Measurements from ENCODE around the gene TTC9. TPM values are rescaled to one million over a fixed set of nuclear protein-coding genes. Genes with fewer than 3 reads are reported as not detected.

The TTC9 gene
- total RNA-seq, 4 donors from 2014 or later, result 0.41 to 1.3 TPM; not detected in 2

GRCh38 chr14:70713096-70713495 lies 71.4 kb downstream of the TTC9 start:
- TF ChIP-seq POLR2AphosphoS5 (IDR thresholded peaks at IDR 0.05), result no peak
- no peak for TF ChIP-seq POLR2A (IDR thresholded peaks at IDR 0.05)
- TF ChIP-seq EP300 (IDR thresholded peaks at IDR 0.05; ENCODE audit: low read depth), result no peak
- TF ChIP-seq CTCF (IDR thresholded peaks at IDR 0.05), result no peak
- H3K9me3 ChIP-seq, result no peaks in the 10 kb centered on the region
- H3K27me3 ChIP-seq, result no peaks in the 10 kb centered on the region
- in situ Hi-C loops (cut with MboI; ENCODE audit: low pct_ligation_motif_present in 1 of 4, low pct_unique_long_range_greater_than_20kb in 1 of 4, low sequenced_read_pairs in 3 of 4), result loop anchor here in 3 of 4 donors (5.0 to 10.0 kb wide), 2 partner anchors 86 to 88 kb away; no protein-coding TSS in a partner anchor
- intact Hi-C loops (cut with DNase I; ENCODE audit: low total_unique reads), result no loop called here
- peaks cover 0 to 5% (median 0%) of the 10 kb centered on the region in 4 donors for H3K4me1 ChIP-seq
- H3K27ac ChIP-seq, result no peak overlapping the region
- 88 to 92% methylated on average over 2 to 4 of the region's 4 CpGs for WGBS, 2 donors (ENCODE audit: low coverage in 1 of 2)
- DNase-seq, result no peak
- H3K4me3 ChIP-seq, result no peak overlapping the region
- no peaks in the 10 kb centered on the region for H3K36me3 ChIP-seq

GRCh38 chr14:70713511-70713916 lies 71.8 kb downstream of the TTC9 start:
- intact Hi-C loops (cut with DNase I; ENCODE audit: low total_unique reads) (no loop called here), in situ Hi-C loops (cut with MboI; ENCODE audit: low pct_ligation_motif_present in 1 of 4, low pct_unique_long_range_greater_than_20kb in 1 of 4, low sequenced_read_pairs in 3 of 4) (loop anchor here in 3 of 4 donors (5.0 to 10.0 kb wide), 2 partner anchors 86 to 89 kb away; no protein-coding TSS in a partner anchor)
- no peak overlapping the region for H3K27ac ChIP-seq

DNA sequence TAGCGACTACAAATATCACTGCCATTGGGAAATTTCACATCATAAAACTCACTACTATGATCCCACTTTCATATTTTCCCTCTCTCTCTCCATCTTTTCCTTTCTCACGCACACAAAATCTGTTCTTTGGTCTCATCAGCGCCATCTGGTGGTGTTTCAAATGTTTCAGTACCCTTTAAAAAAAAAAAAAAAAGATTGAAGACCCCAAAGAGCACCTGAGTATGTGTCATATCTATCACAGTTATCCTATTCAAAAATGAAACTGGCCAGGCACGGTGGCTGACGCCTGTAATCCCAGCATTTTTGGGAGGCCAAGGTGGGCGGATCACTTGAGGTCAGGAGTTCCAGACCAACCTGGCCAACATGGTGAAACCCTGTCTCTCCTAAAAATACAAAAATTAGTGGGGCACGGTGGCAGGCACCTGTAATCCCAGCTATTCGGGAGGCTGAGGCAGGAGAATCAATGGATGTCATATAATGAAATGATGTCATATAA lies 72.4 kb downstream of the TTC9 start:
- H3K27me3 ChIP-seq, result no peaks in the 10 kb centered on the region
- intact Hi-C loops (cut with DNase I; ENCODE audit: low total_unique reads), result no loop called here
- 13 to 17% methylated on average over 8 of the region's 8 CpGs for WGBS, 2 donors (ENCODE audit: low coverage in 1 of 2)
- H3K4me1 ChIP-seq, result peaks cover 0 to 5% (median 0%) of the 10 kb centered on the region in 4 donors
- no peak overlapping the region for H3K4me3 ChIP-seq
- TF ChIP-seq POLR2AphosphoS5 (IDR thresholded peaks at IDR 0.05) (no peak), POLR2A (IDR thresholded peaks at IDR 0.05) (no peak), CTCF (IDR thresholded peaks at IDR 0.05) (peak; percentile 58 to 70 (median 67)), EP300 (IDR thresholded peaks at IDR 0.05; ENCODE audit: low read depth) (no peak)
- no peaks in the 10 kb centered on the region for H3K9me3 ChIP-seq
- DNase-seq, result peak; percentile 14
- no peaks in the 10 kb centered on the region for H3K36me3 ChIP-seq
- H3K27ac ChIP-seq, result no peak overlapping the region
- in situ Hi-C loops (cut with MboI; ENCODE audit: low pct_ligation_motif_present in 1 of 4, low pct_unique_long_range_greater_than_20kb in 1 of 4, low sequenced_read_pairs in 3 of 4), result loop anchor here in 3 of 4 donors (5.0 to 10.0 kb wide), 2 partner anchors 87 to 89 kb away; no protein-coding TSS in a partner anchor

More at GRCh38 chr14:70713511-70713916, 71.8 kb downstream of the TTC9 start:
- TF ChIP-seq POLR2AphosphoS5 (IDR thresholded peaks at IDR 0.05) (no peak), CTCF (IDR thresholded peaks at IDR 0.05) (no peak), EP300 (IDR thresholded peaks at IDR 0.05; ENCODE audit: low read depth) (no peak)
- H3K4me3 ChIP-seq, result no peak overlapping the region
- DNase-seq, result no peak
- no peaks in the 10 kb centered on the region for H3K36me3 ChIP-seq
- no peaks in the 10 kb centered on the region for H3K9me3 ChIP-seq
- H3K27me3 ChIP-seq, result no peaks in the 10 kb centered on the region
- H3K4me1 ChIP-seq, result peaks cover 0 to 5% (median 0%) of the 10 kb centered on the region in 4 donors
- 48 to 58% methylated on average over 3 of the region's 3 CpGs for WGBS, 2 donors (ENCODE audit: low coverage in 1 of 2)

GRCh38 chr14:70716483-70716882 lies 74.8 kb downstream of the TTC9 start:
- WGBS, 2 donors (ENCODE audit: low coverage in 1 of 2), result 18 to 34% methylated on average over 4 to 5 of the region's 5 CpGs
- intact Hi-C loops (cut with DNase I; ENCODE audit: low total_unique reads), result no loop called here
- no peak for TF ChIP-seq EP300 (IDR thresholded peaks at IDR 0.05; ENCODE audit: low read depth)
- TF ChIP-seq CTCF (IDR thresholded peaks at IDR 0.05), result no peak
- Histone ChIP-seq H3K4me3 (no peak overlapping the region), H3K4me1 (peaks cover 0 to 5% (median 0%) of the 10 kb centered on the region in 4 donors), H3K9me3 (no peaks in the 10 kb centered on the region), H3K27me3 (no peaks in the 10 kb centered on the region), H3K36me3 (no peaks in the 10 kb centered on the region), H3K27ac (no peak overlapping the region)
- in situ Hi-C loops (cut with MboI; ENCODE audit: low pct_ligation_motif_present in 1 of 4, low pct_unique_long_range_greater_than_20kb in 1 of 4, low sequenced_read_pairs in 3 of 4), result loop anchor here in 2 of 4 donors (10.0 kb wide), 1 partner anchor 92 kb away; no protein-coding TSS in a partner anchor
- no peak for DNase-seq

Data from transverse colon (tissue), 4 donors.